Trophoblast cell (in vitro differentiated cells and primary cell): ENCODE data around the gene SIK1.
"Not testable (repeated sequence)": the region's sequence is repeated elsewhere in the genome, so short reads cannot be mapped to it uniquely, and the experiment has no call there.

Experiments used
- DNase-seq, 2 donors: peaks; one replicate each; pipeline ENCODE4 v3.0.0-alpha.2; 2016
- H2AFZ ChIP-seq: 2 replicates; pipeline ENCODE4 v1.6.1; 2013; ENCODE audit warnings: low read length, moderate library complexity, mild to moderate bottlenecking; ENCODE audit not compliant: insufficient read depth, poor library complexity
- H2AK5ac ChIP-seq: 2 replicates; pipeline ENCODE4 v1.6.1; 2013; ENCODE audit warnings: mild to moderate bottlenecking, low read length
- H2BK120ac ChIP-seq: 2 replicates; pipeline ENCODE4 v1.6.1; 2013; ENCODE audit warnings: low read length, mild to moderate bottlenecking, moderate library complexity; ENCODE audit not compliant: insufficient read depth, poor library complexity
- H2BK12ac ChIP-seq: 2 replicates; pipeline ENCODE4 v1.6.1; 2013; ENCODE audit warnings: mild to moderate bottlenecking, low read length, moderate library complexity
- H2BK5ac ChIP-seq: 2 replicates; pipeline ENCODE4 v1.6.1; 2013; ENCODE audit warnings: low read length, low read depth, moderate library complexity, mild to moderate bottlenecking; ENCODE audit not compliant: poor library complexity
- H3K14ac ChIP-seq: 2 replicates; pipeline ENCODE4 v1.6.1; 2013; ENCODE audit warnings: mild to moderate bottlenecking, low read length
- H3K18ac ChIP-seq: 2 replicates; pipeline ENCODE4 v1.6.1; 2013; ENCODE audit warnings: mild to moderate bottlenecking, low read length
- H3K23ac ChIP-seq: 2 replicates; pipeline ENCODE4 v1.6.1; 2013; ENCODE audit warnings: low read length
- H3K27ac ChIP-seq: 2 replicates; pipeline ENCODE4 v1.5.1; 2013; ENCODE audit warnings: low read depth, mild to moderate bottlenecking, inconsistent platforms, low read length, moderate library complexity
- H3K27me3 ChIP-seq: 2 replicates; pipeline ENCODE4 v1.6.1; 2013; ENCODE audit warnings: inconsistent platforms, mild to moderate bottlenecking, low read length, moderate library complexity; ENCODE audit not compliant: insufficient read depth
- H3K36me3 ChIP-seq, 2 experiments: 1 replicate in 1 of 2; 2 replicates in 1 of 2; pipeline ENCODE4 v1.6.1; 2013; ENCODE audit warnings: low read length in 2 of 2, mild to moderate bottlenecking in 2 of 2, moderate library complexity in 1 of 2; ENCODE audit not compliant: insufficient read depth in 2 of 2, control insufficient read depth in 1 of 2
- H3K4ac ChIP-seq: 2 replicates; pipeline ENCODE4 v1.6.1; 2013; ENCODE audit warnings: low read depth, mild to moderate bottlenecking, low read length, moderate library complexity
- H3K4me1 ChIP-seq, 2 experiments: 1 replicate in 1 of 2; 2 replicates in 1 of 2; pipeline ENCODE4 v1.6.1; 2013; ENCODE audit warnings: low read length in 2 of 2, mild to moderate bottlenecking in 2 of 2, moderate library complexity in 1 of 2; ENCODE audit not compliant: insufficient read depth in 2 of 2, control insufficient read depth in 1 of 2
- H3K4me2 ChIP-seq: 2 replicates; pipeline ENCODE4 v1.6.1; 2013; ENCODE audit warnings: inconsistent platforms, mild to moderate bottlenecking, low read length, moderate library complexity
- H3K4me3 ChIP-seq: 2 replicates; pipeline ENCODE4 v1.5.1; 2013; ENCODE audit warnings: mild to moderate bottlenecking, low read depth, low read length, inconsistent platforms
- H3K79me1 ChIP-seq: one replicate; pipeline ENCODE4 v1.6.1; 2013; ENCODE audit warnings: low read length
- H3K79me2 ChIP-seq: 2 replicates; pipeline ENCODE4 v1.6.1; 2013; ENCODE audit warnings: low read length, mild to moderate bottlenecking; ENCODE audit not compliant: control insufficient read depth, insufficient read depth, poor library complexity
- H3K9ac ChIP-seq: 2 replicates; pipeline ENCODE4 v1.6.1; 2013; ENCODE audit warnings: mild to moderate bottlenecking, low read length
- H3K9me3 ChIP-seq: 2 replicates; pipeline ENCODE4 v1.6.1; 2013; ENCODE audit warnings: low read depth, mild to moderate bottlenecking, control low read depth, inconsistent platforms, low read length; ENCODE audit not compliant: insufficient read depth
- H4K12ac ChIP-seq: 2 replicates; pipeline ENCODE4 v1.6.1; 2013; ENCODE audit warnings: low read depth, mild to moderate bottlenecking, low read length, moderate library complexity
- H4K8ac ChIP-seq: 2 replicates; pipeline ENCODE4 v1.6.1; 2013; ENCODE audit warnings: low read depth, mild to moderate bottlenecking, low read length, moderate library complexity
- H4K91ac ChIP-seq: one replicate; pipeline ENCODE4 v1.6.1; 2013; ENCODE audit warnings: low read depth, mild to moderate bottlenecking, low read length, moderate library complexity
- WGBS: extraction: QIAGEN DNeasy Blood & Tissue Kit; methylation state at CpG from one replicate; pipeline ENCODE4 v1.1.7; 2013; ENCODE audit warnings: missing lambda C conversion rate; ENCODE audit not compliant: insufficient read length, insufficient coverage; ENCODE audit errors: extremely low coverage; 5-methylcytosine and 5-hydroxymethylcytosine counted together

SIK1 gene

DNA sequence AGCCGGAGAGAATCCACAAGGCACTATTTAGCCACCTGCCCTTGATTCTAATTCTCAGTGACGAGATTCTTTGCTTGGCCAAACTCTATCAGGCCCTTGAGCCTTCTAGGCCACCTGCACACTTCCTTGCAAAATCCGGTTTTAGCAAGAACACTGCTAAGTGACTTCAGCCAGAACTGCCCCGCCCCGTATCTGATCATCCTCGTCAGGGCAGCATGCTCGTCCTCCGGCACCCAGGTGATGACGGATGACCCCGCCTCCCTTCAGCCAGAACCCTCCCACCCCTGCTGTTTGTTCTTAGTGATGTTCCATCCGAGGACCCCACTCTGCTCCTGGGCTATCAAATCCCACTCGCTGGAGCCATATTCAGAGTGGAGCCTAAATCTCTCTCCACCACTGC, 32.1 kb upstream of the SIK1 start:
- H3K79me1 ChIP-seq, H4K91ac ChIP-seq, H2BK12ac ChIP-seq, H2BK5ac ChIP-seq, H3K4me3 ChIP-seq, H4K8ac ChIP-seq, H3K4me1 ChIP-seq, H2AFZ ChIP-seq, DNase-seq, H2AK5ac ChIP-seq, H3K23ac ChIP-seq, H2BK120ac ChIP-seq, H3K18ac ChIP-seq, H3K79me2 ChIP-seq, H3K27ac ChIP-seq, H3K9me3 ChIP-seq, H3K36me3 ChIP-seq, H3K9ac ChIP-seq, H3K4me2 ChIP-seq, H4K12ac ChIP-seq, H3K27me3 ChIP-seq, H3K4ac ChIP-seq, H3K14ac ChIP-seq: not testable (repeated sequence)
- WGBS: no CpG with 5 or more reads among the region's 12 CpGs

DNA sequence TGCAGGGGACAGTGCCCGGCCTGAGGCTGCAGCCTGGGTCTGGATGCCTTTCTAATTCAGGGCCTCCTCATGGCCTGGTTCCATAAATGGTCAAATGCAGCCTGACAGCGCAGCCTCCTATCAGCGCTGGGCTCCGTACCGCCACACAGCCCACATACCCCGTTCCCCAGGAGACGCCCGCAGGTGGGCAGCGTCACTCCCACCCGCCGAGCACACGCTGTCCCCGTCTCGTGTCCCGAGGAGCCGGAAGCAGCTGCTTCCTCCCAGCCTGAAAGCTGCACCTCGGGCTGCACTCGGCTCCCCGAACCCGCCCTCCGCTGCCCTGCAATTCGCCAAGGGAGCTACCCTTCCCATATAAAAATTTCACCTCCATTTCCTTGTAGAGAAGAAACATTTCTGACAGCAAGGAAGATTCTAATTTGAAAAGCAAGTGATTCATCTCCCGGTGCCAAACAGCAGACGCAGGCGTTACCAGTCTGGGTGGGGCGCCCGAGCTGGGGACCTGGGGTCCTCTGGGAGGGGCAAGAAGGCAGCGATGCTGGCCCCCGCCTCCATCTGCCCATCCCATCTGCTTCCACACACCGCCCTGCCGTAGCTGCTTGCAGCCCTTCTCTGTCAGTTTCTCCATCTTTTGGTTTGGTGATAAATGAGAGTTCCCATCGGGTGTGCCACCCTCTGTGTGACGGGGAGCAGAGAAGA, 29.8 kb upstream of the SIK1 start:
- not testable (repeated sequence) for H3K79me2 ChIP-seq, H3K9ac ChIP-seq, H3K36me3 ChIP-seq, H3K23ac ChIP-seq, H2BK5ac ChIP-seq, H2AFZ ChIP-seq, H3K27ac ChIP-seq, H3K4ac ChIP-seq, H4K8ac ChIP-seq, H2BK12ac ChIP-seq, H3K4me1 ChIP-seq, H3K18ac ChIP-seq, H3K4me2 ChIP-seq, H2AK5ac ChIP-seq, H3K9me3 ChIP-seq, H2BK120ac ChIP-seq, H3K79me1 ChIP-seq, H3K4me3 ChIP-seq, H3K27me3 ChIP-seq, DNase-seq, H3K14ac ChIP-seq, H4K91ac ChIP-seq, H4K12ac ChIP-seq
- WGBS: no CpG with 5 or more reads among the region's 33 CpGs

DNA sequence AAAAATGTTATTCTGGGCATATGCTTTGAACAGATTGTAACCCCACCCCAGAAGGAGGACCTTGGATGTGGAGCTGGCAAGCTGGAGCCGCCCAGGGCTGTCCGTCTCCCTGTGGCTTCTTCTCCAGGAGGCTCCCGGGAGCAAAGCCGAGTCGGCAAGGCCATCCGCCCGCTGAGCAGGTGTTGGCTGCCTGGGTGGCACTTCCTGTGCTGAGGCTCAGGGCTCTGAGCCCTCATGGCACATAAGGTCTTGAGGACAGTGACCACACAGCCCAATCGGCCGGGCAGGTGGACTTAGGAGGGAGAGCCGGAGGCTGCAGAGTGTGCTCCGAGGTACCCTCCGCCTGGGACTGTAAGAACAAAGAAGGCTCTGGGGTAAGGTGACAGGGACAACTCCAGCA, 28.8 kb upstream of the SIK1 start:
- not testable (repeated sequence) for H4K91ac ChIP-seq, H3K36me3 ChIP-seq, H3K14ac ChIP-seq, H2AFZ ChIP-seq, H3K79me2 ChIP-seq, H2AK5ac ChIP-seq, H4K12ac ChIP-seq, H3K4me2 ChIP-seq, H2BK12ac ChIP-seq, H3K9ac ChIP-seq, H3K4me1 ChIP-seq, H4K8ac ChIP-seq, DNase-seq, H3K4me3 ChIP-seq, H3K4ac ChIP-seq, H3K79me1 ChIP-seq, H2BK5ac ChIP-seq, H3K27ac ChIP-seq, H3K9me3 ChIP-seq, H2BK120ac ChIP-seq, H3K18ac ChIP-seq, H3K23ac ChIP-seq, H3K27me3 ChIP-seq
- WGBS: no CpG with 5 or more reads among the region's 12 CpGs

DNA sequence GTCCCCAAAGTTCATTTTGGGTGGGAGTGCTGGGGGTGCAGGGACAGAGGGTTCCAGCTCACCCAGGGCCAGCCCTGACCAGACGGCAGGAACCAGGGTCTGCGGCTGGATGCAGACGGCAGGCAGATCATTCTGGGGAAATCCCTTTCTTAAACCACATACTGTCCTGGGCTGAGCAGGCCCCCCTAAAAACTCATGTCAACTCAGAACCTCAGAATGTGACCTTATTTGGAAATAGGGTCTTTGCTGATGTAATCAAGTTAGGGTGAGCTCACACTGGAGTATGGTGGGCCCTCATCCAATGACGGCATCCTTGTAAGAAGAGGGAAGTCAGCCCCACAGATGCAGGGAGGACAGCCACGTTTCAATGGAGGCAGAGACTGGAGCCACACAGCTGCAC, 27.2 kb upstream of the SIK1 start:
- not testable (repeated sequence) for H3K79me1 ChIP-seq, H3K14ac ChIP-seq, H2BK120ac ChIP-seq, H4K12ac ChIP-seq, H4K91ac ChIP-seq, H2AFZ ChIP-seq, H3K4me1 ChIP-seq, H3K27ac ChIP-seq, H4K8ac ChIP-seq, H2BK12ac ChIP-seq, H3K9ac ChIP-seq, H3K4ac ChIP-seq, H3K27me3 ChIP-seq, H3K79me2 ChIP-seq, H3K36me3 ChIP-seq, H3K9me3 ChIP-seq, H2AK5ac ChIP-seq, H3K4me3 ChIP-seq, H2BK5ac ChIP-seq, H3K18ac ChIP-seq, H3K4me2 ChIP-seq, H3K23ac ChIP-seq, DNase-seq
- no CpG with 5 or more reads among the region's 5 CpGs for WGBS
